OCI-LY7 (cell line): ENCODE results near the gene COL5A1. TPM values are rescaled to one million over a fixed set of nuclear protein-coding genes. Genes with fewer than 3 reads are reported as not detected.

ENCODE experiments used
- BruUV-seq: library from RNA; stranded (reverse); fragments of 400-500 nt; replicated peaks from 2 replicates; lab custom pipeline; 2021; lab: Mats Ljungman, UMichigan
- CTCF ChIA-PET: fragments of 300-600 bp; sonication (Branson Sonifier 250); formaldehyde crosslinking; loops from one replicate; lab custom pipeline; 2022; ENCODE audit warnings: antibody characterized with exemption; ENCODE audit not compliant: unreplicated experiment; lab: Charles Lee
- POLR2A ChIA-PET: fragments of 300-600 bp; sonication (Branson Sonifier 250); formaldehyde crosslinking; loops from one replicate; lab custom pipeline; 2022; ENCODE audit warnings: antibody characterized with exemption; lab: Charles Lee
- DNase-seq: peaks from one replicate; pipeline ENCODE4 v3.0.0-alpha.2; 2015; ENCODE audit warnings: low spot score
- H2AFZ ChIP-seq: fragments of 200-600 bp; sonication (generic), shearing (Covaris generic); 2 replicates; pipeline ENCODE4 v1.6.1; 2014; ENCODE audit warnings: mild to moderate bottlenecking, antibody characterized with exemption, low read length, moderate library complexity
- H3K27ac ChIP-seq: fragments of 200-600 bp; sonication (generic); 2 replicates; pipeline ENCODE4 v1.5.1; 2014; ENCODE audit warnings: mixed run types, low read depth, mild to moderate bottlenecking, moderate library complexity, low read length, inconsistent platforms; ENCODE audit not compliant: poor library complexity, severe bottlenecking
- H3K36me3 ChIP-seq: fragments of 200-600 bp; sonication (generic); 2 replicates; pipeline ENCODE4 v1.6.1; 2014; ENCODE audit warnings: mild to moderate bottlenecking, antibody characterized with exemption, low read length, moderate library complexity, mixed read lengths; ENCODE audit not compliant: insufficient read depth
- H3K4me1 ChIP-seq: fragments of 200-600 bp; sonication (generic); 2 replicates; pipeline ENCODE4 v1.5.1; 2014; ENCODE audit warnings: mild to moderate bottlenecking, low read length; ENCODE audit not compliant: insufficient read depth, poor library complexity, severe bottlenecking
- H3K4me2 ChIP-seq: fragments of 200-600 bp; sonication (generic); 2 replicates; pipeline ENCODE4 v1.6.1; 2014; ENCODE audit warnings: mild to moderate bottlenecking, low read length
- H3K4me3 ChIP-seq: fragments of 200-600 bp; sonication (generic); 2 replicates; pipeline ENCODE4 v1.5.1; 2014; ENCODE audit warnings: mild to moderate bottlenecking, low read depth, low read length; ENCODE audit not compliant: poor library complexity, severe bottlenecking
- H3K79me2 ChIP-seq: fragments of 200-600 bp; sonication (generic); 2 replicates; pipeline ENCODE4 v1.6.1; 2016; ENCODE audit warnings: low read depth, mild to moderate bottlenecking, low read length, moderate library complexity, mixed read lengths; ENCODE audit not compliant: insufficient read depth
- H3K9me2 ChIP-seq: fragments of 200-600 bp; sonication (generic); 2 replicates; pipeline ENCODE4 v1.6.1; 2016; ENCODE audit warnings: mild to moderate bottlenecking, low read length, mixed read lengths; ENCODE audit not compliant: insufficient read depth
- H3K9me3 ChIP-seq: fragments of 200-600 bp; sonication (generic); 2 replicates; pipeline ENCODE4 v1.6.1; 2014; ENCODE audit warnings: mild to moderate bottlenecking, mixed run types, low read length, mixed read lengths
- H4K20me1 ChIP-seq: fragments of 200-600 bp; sonication (generic); 2 replicates; pipeline ENCODE4 v1.6.1; 2014; ENCODE audit warnings: mild to moderate bottlenecking, antibody characterized with exemption, low read length, moderate library complexity, mixed read lengths; ENCODE audit not compliant: insufficient read depth
- EZH2phosphoT487 ChIP-seq: fragments of 200-600 bp; sonication (generic); IDR thresholded peaks from 2 replicates; pipeline ENCODE4 v1.6.1; 2018; ENCODE audit warnings: low read depth, borderline replicate concordance, mild to moderate bottlenecking, mixed run types, antibody characterized with exemption, low read length, moderate library complexity, mixed read lengths
- intact Hi-C: fragments of 100-400 bp; cut with micrococcal nuclease; formaldehyde crosslinking; loops from one replicate; pipeline ENCODE4 v1.10.0; 2022; ENCODE audit not compliant: unreplicated experiment
- total RNA-seq, 2 experiments: library from RNA; depleted of rRNA in 1 of 2; stranded (reverse); fragments of >200 nt in 1 of 2; shearing (Covaris generic) in 1 of 2; gene quantifications; 2 replicates each; pipeline ENCODE4 v1.2.3, GENCODE V29; 2014 to 2022
- TF ChIP-seq, protein P1 (sequence below): fragments of 200-600 bp; sonication (generic); conservative IDR thresholded peaks from 2 replicates; pipeline ENCODE4 v1.5.1; 2014; ENCODE audit warnings: mild to moderate bottlenecking, antibody characterized with exemption, low read length, moderate library complexity, mixed read lengths

The COL5A1 gene
- total RNA-seq, 2 experiments from 2014 or later: 12.2 to 28.6 TPM

DNA sequence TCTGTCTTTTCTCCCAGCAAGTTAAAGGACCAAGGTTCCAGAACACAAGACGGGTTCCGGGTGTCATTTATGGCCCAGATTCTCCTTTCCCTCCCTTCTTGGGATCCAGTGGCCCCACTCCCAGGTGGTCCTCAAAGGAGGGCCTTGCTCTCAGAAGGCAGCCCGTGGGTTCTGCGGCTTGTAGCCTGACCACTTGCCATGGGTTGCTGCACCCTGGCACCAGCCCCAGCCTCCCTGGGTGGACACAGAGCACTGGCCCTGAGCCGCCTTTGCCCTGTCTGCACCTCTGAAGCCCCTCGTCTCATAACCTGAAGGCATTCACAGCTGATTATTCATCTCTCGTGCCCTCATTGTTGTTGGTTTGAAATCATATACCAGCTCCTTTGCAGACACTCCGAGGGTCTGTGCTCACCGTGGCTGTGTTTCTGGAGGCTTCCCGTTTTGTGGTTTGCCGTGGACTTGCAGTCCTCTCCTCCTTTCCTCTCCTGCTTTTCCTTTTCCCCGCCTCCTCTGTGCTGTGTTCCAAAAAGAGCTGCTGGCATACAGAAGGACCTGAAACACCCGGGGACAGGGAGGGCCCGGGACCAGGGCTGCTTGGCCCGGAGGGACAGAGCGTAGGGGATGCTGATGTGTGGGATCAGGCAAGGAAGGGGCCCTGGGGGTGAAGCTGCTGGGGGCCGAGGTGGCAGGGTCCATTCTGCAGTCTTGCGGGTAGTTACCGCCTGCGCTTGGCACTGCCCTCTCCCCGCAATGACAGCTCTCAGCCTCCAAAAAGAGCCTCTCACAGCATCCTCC lies 189.5 kb downstream of the COL5A1 start:
- POLR2A ChIA-PET: no interaction called here
- intact Hi-C loops: no loop called here
- no TSS peak for BruUV-seq

DNA sequence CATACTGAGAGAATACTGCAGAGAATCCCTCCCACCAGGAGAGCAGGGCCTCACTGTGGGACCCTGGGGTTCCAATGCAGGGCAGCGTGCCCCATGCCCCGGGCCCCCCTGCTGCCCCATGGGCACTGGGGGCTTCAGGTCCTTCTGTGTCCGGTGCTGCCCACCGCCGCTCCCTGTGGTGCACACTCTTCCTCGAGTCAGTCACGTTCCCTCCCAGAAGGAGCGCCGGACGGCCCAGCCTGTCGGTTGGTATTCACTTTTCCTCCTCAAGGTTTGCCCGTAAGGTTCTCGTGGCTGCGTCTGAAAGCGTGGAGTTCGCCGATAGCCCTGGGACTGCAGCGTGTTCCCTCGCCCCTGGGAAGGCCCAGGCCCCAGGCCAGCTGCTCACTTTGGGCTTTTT lies 190.9 kb downstream of the COL5A1 start:
- Histone ChIP-seq H3K27ac (no peak overlapping the region), H3K4me3 (no peak overlapping the region), H3K79me2 (no peaks in the 10 kb centered on the region), H3K9me3 (no peaks in the 10 kb centered on the region), H3K9me2 (no peaks in the 10 kb centered on the region), H2AFZ (no peak overlapping the region), H3K36me3 (no peaks in the 10 kb centered on the region; the same call in 1 of the 2 replicates), H3K4me1 (no peaks in the 10 kb centered on the region), H3K4me2 (no peak overlapping the region), H4K20me1 (no peaks in the 10 kb centered on the region)
- BruUV-seq: no TSS peak
- DNase-seq: no peak
- ChIA-PET CTCF (no interaction called here), POLR2A (no interaction called here)
- TF ChIP-seq, protein P1, sequence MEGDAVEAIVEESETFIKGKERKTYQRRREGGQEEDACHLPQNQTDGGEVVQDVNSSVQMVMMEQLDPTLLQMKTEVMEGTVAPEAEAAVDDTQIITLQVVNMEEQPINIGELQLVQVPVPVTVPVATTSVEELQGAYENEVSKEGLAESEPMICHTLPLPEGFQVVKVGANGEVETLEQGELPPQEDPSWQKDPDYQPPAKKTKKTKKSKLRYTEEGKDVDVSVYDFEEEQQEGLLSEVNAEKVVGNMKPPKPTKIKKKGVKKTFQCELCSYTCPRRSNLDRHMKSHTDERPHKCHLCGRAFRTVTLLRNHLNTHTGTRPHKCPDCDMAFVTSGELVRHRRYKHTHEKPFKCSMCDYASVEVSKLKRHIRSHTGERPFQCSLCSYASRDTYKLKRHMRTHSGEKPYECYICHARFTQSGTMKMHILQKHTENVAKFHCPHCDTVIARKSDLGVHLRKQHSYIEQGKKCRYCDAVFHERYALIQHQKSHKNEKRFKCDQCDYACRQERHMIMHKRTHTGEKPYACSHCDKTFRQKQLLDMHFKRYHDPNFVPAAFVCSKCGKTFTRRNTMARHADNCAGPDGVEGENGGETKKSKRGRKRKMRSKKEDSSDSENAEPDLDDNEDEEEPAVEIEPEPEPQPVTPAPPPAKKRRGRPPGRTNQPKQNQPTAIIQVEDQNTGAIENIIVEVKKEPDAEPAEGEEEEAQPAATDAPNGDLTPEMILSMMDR: no peak
- no peak for TF ChIP-seq EZH2phosphoT487
- intact Hi-C loops: no loop called here

More for the DNA sequence above, 189.5 kb downstream of the COL5A1 start:
- CTCF ChIA-PET: no interaction called here
- no peaks in the 10 kb centered on the region; the same call in 1 of the 2 replicates for H3K36me3 ChIP-seq
- no peaks in the 10 kb centered on the region for H3K9me3 ChIP-seq
- no peak overlapping the region for H3K4me3 ChIP-seq
- DNase-seq: no peak
- no peak overlapping the region for H3K4me2 ChIP-seq
- no peaks in the 10 kb centered on the region for H3K9me2 ChIP-seq
- H3K27ac ChIP-seq: no peak overlapping the region
- no peak overlapping the region for H2AFZ ChIP-seq
- TF ChIP-seq EZH2phosphoT487: no peak
- TF ChIP-seq, protein P1: no peak
- no peaks in the 10 kb centered on the region for H3K79me2 ChIP-seq
- H4K20me1 ChIP-seq: no peaks in the 10 kb centered on the region
- no peaks in the 10 kb centered on the region for H3K4me1 ChIP-seq

DNA sequence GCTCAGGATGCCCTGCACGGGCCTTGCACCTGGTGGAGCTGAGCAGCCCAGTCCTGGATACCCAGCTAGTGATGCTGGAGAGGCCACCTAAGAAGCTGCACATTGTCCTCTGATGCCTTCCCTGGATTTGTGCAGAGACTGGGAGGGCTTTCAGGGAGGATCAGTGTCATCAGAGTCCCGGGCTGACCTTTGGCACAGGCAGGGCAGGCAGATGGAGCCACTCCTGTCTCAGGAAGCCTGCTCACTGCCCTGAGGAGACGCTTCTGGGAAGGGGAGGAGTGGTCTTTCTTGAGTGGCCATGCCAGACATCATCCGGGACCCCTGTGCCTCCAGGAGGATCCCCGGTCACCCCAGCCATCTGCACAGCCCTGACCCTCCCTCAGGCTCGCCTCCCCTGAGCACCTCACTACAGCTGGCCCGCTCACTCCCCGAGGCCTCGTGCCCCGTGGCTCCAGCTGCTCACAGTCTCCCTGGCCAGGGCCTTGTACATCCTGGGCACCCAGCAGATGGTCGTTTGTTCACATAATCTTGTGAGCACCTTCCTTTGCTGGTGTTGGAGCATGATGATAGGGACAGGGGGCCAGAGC lies 191.8 kb downstream of the COL5A1 start:
- Histone ChIP-seq H3K4me2 (no peak overlapping the region), H4K20me1 (no peaks in the 10 kb centered on the region), H3K4me3 (no peak overlapping the region), H3K9me2 (no peaks in the 10 kb centered on the region), H2AFZ (no peak overlapping the region), H3K27ac (no peak overlapping the region), H3K9me3 (no peaks in the 10 kb centered on the region), H3K4me1 (no peaks in the 10 kb centered on the region), H3K79me2 (no peaks in the 10 kb centered on the region), H3K36me3 (no peaks in the 10 kb centered on the region; the same call in 1 of the 2 replicates)
- CTCF ChIA-PET: no interaction called here
- intact Hi-C loops: no loop called here
- POLR2A ChIA-PET: no interaction called here
- DNase-seq: no peak
- TF ChIP-seq, protein P1: no peak
- TF ChIP-seq EZH2phosphoT487: no peak
- BruUV-seq: no TSS peak
